ENCODE data around the gene CCL15. TPM values are rescaled to one million over a fixed set of nuclear protein-coding genes. Genes with fewer than 3 reads are reported as not detected.

The CCL15 gene
- total and polyA plus RNA-seq, 4 donors, result 8.8 to 27.8 (median 11.6) TPM

GRCh38 chr17:35988164-35988563, 13.2 kb downstream of the CCL15 start:
- Histone ChIP-seq H3K36me3 (ENCODE audit: control insufficient read depth in 4 of 4, insufficient read depth in 3 of 4, low read depth in 1 of 4, low read length in 3 of 4) (peaks cover 0 to 2% (median 0%) of the 10 kb centered on the region in 4 donors), H3K27me3 (ENCODE audit: control insufficient read depth in 4 of 4, insufficient read depth in 4 of 4, low read length in 3 of 4) (no peaks in the 10 kb centered on the region), H3K4me1 (ENCODE audit: control insufficient read depth in 4 of 4, insufficient read depth in 4 of 4, low read length in 3 of 4) (peaks cover 4 to 27% (median 15%) of the 10 kb centered on the region in 4 donors), H3K9me3 (ENCODE audit: control insufficient read depth in 4 of 4, low read length in 3 of 4) (no peaks in the 10 kb centered on the region), H3K4me3 (ENCODE audit: low read depth in 1 of 3, low read length in 3 of 3) (no peak overlapping the region), H3K27ac (ENCODE audit: low read depth in 1 of 2, low read length in 2 of 2) (no peak overlapping the region), H3K9ac (ENCODE audit: low read depth in 1 of 2, low read length in 2 of 2) (no peak overlapping the region)
- DNase-seq (ENCODE audit: low spot score), result no peak
- TF ChIP-seq FOXA1 (IDR thresholded peaks at IDR 0.05) (no peak), SP1 (IDR thresholded peaks at IDR 0.05) (no peak), GABPA (IDR thresholded peaks at IDR 0.05 in 1 of 2, conservative IDR thresholded peaks at IDR 0.05 in 1 of 2) (no peak)

- Histone ChIP-seq H3K4me1 (ENCODE audit: control insufficient read depth in 4 of 4, insufficient read depth in 4 of 4, low read length in 3 of 4) (peaks cover 1 to 31% (median 15%) of the 10 kb centered on the region in 4 donors), H3K27me3 (ENCODE audit: control insufficient read depth in 4 of 4, insufficient read depth in 4 of 4, low read length in 3 of 4) (no peaks in the 10 kb centered on the region), H3K36me3 (ENCODE audit: control insufficient read depth in 4 of 4, insufficient read depth in 3 of 4, low read depth in 1 of 4, low read length in 3 of 4) (peaks cover 0 to 2% (median 0%) of the 10 kb centered on the region in 4 donors), H3K9me3 (ENCODE audit: control insufficient read depth in 4 of 4, low read length in 3 of 4) (no peaks in the 10 kb centered on the region), H3K9ac (ENCODE audit: low read depth in 1 of 2, low read length in 2 of 2) (no peak within 1 kb of the TSS), H3K27ac (ENCODE audit: low read depth in 1 of 2, low read length in 2 of 2) (no peak within 1 kb of the TSS), H3K4me3 (ENCODE audit: low read depth in 1 of 3, low read length in 3 of 3) (peak within 1 kb of the TSS; percentile 24 to 36 (median 32))
- no peak for DNase-seq (ENCODE audit: low spot score)
- TF ChIP-seq YY1 (IDR thresholded peaks at IDR 0.05), result no peak
- TF ChIP-seq FOXA1 (IDR thresholded peaks at IDR 0.05), result no peak
- no peak for TF ChIP-seq RAD21 (IDR thresholded peaks at IDR 0.05)
- TF ChIP-seq NR2F2 (IDR thresholded peaks at IDR 0.05), result peak; percentile 51
- no peak for TF ChIP-seq CTCF (IDR thresholded peaks at IDR 0.05; ENCODE audit: low read depth, low read length, missing input control)
- no peak for TF ChIP-seq EGR1 (IDR thresholded peaks at IDR 0.05; ENCODE audit: low read depth in 2 of 2)
- TF ChIP-seq RXRA (IDR thresholded peaks at IDR 0.05), result no peak
- TF ChIP-seq TAF1 (conservative IDR thresholded peaks at IDR 0.05), result peak; percentile 31
- TF ChIP-seq REST (IDR thresholded peaks at IDR 0.05), result no peak
- no peak for TF ChIP-seq MAX (IDR thresholded peaks at IDR 0.05)
- no peak for TF ChIP-seq FOXA2 (IDR thresholded peaks at IDR 0.05)
- no peak for TF ChIP-seq ATF3 (IDR thresholded peaks at IDR 0.05)
- 74% methylated on average over 1 of the region's 1 CpG for WGBS
Measured at GRCh38 chr17:35986643-35987042, 14.7 kb downstream of the CCL15 start, which contains the start of gene CCL14. CCL14 (minus strand) TSS chr17:35986729; CDS start chr17:35986649, 80 bp downstream.
